Neural cell (in vitro differentiated cells): ENCODE data around the gene NSMF. TPM values are rescaled to one million over a fixed set of nuclear protein-coding genes. Genes with fewer than 3 reads are reported as not detected.

Experiments used
- H2AFZ ChIP-seq: fragments of 200-600, 300-800 bp; sonication (generic), shearing (Covaris generic); 2 replicates; pipeline ENCODE4 v1.6.0; 2014; ENCODE audit warnings: low read depth, mild to moderate bottlenecking, antibody characterized with exemption, low read length, moderate library complexity
- H3F3A ChIP-seq: fragments of 200-600 bp; shearing (Covaris generic); 2 replicates; pipeline ENCODE4 v1.6.1; 2016; ENCODE audit warnings: mild to moderate bottlenecking, moderate library complexity, mixed read lengths, antibody characterized with exemption, low read length; ENCODE audit not compliant: insufficient read depth, poor library complexity, severe bottlenecking
- H3K27ac ChIP-seq: fragments of 200-600, 300-800 bp; sonication (generic), shearing (Covaris generic); 2 replicates; pipeline ENCODE4 v1.5.1; 2014; ENCODE audit warnings: mild to moderate bottlenecking, low read length, moderate library complexity
- H3K27me3 ChIP-seq: fragments of 300-800, 200-600 bp; sonication (generic), shearing (Covaris generic); 2 replicates; pipeline ENCODE4 v1.6.0; 2014; ENCODE audit warnings: mild to moderate bottlenecking, low read depth, low read length, moderate library complexity; ENCODE audit not compliant: insufficient read depth
- H3K36me3 ChIP-seq: fragments of 300-800, 200-600 bp; sonication (generic), shearing (Covaris generic); 2 replicates; pipeline ENCODE4 v1.5.1; 2014; ENCODE audit warnings: mild to moderate bottlenecking, antibody characterized with exemption, low read length, moderate library complexity; ENCODE audit not compliant: insufficient read depth
- H3K4me2 ChIP-seq: fragments of 300-800, 200-600 bp; sonication (generic), shearing (Covaris generic); 2 replicates; pipeline ENCODE4 v1.6.0; 2014; ENCODE audit warnings: mild to moderate bottlenecking, low read length
- H3K4me3 ChIP-seq: fragments of 300-800, 200-600 bp; sonication (generic), shearing (Covaris generic); 2 replicates; pipeline ENCODE4 v1.5.1; 2014; ENCODE audit warnings: mild to moderate bottlenecking, low read length, moderate library complexity
- H3K79me2 ChIP-seq: fragments of 200-600 bp; shearing (Covaris generic); replicated peaks from 2 replicates; pipeline ENCODE4 v1.6.0; 2014; ENCODE audit warnings: mild to moderate bottlenecking, low read length, moderate library complexity; ENCODE audit not compliant: insufficient read depth
- H3K9ac ChIP-seq: fragments of 300-800, 200-600 bp; sonication (generic), shearing (Covaris generic); 2 replicates; pipeline ENCODE4 v1.6.1; 2016; ENCODE audit warnings: mild to moderate bottlenecking, low read length, mixed read lengths
- H3K9me2 ChIP-seq: fragments of 200-600 bp; shearing (Covaris generic); 2 replicates; pipeline ENCODE4 v1.6.1; 2016; ENCODE audit warnings: mild to moderate bottlenecking, low read length, mixed read lengths; ENCODE audit not compliant: insufficient read depth
- H3K9me3 ChIP-seq: fragments of 200-600, 300-800 bp; sonication (generic), shearing (Covaris generic); 2 replicates; pipeline ENCODE4 v1.6.1; 2016; ENCODE audit warnings: mild to moderate bottlenecking, mixed run types, low read length, moderate library complexity, mixed read lengths
- H4K20me1 ChIP-seq: fragments of 200-600 bp; shearing (Covaris generic); 2 replicates; pipeline ENCODE4 v1.6.1; 2016; ENCODE audit warnings: mild to moderate bottlenecking, mixed run types; ENCODE audit not compliant: insufficient read depth
- CTCF ChIP-seq: fragments of 450-650 bp; IDR thresholded peaks from 2 replicates; pipeline ENCODE4 v1.5.1; 2014; ENCODE audit warnings: antibody characterized with exemption, mild to moderate bottlenecking, moderate library complexity; ENCODE audit not compliant: poor library complexity, severe bottlenecking
- EP300 ChIP-seq: fragments of 450-650 bp; conservative IDR thresholded peaks from 2 replicates; pipeline ENCODE4 v1.6.1; 2014; ENCODE audit warnings: antibody characterized with exemption, mild to moderate bottlenecking, moderate library complexity; ENCODE audit not compliant: poor library complexity, severe bottlenecking
- EZH2 ChIP-seq: fragments of 200-600, 300-800 bp; shearing (Covaris generic), sonication (generic); IDR thresholded peaks from 2 replicates; pipeline ENCODE4 v1.6.1; 2014; ENCODE audit warnings: antibody characterized with exemption, low read length, borderline replicate concordance, mild to moderate bottlenecking; ENCODE audit not compliant: insufficient read depth, poor library complexity, severe bottlenecking
- MXI1 ChIP-seq: fragments of 450-650 bp; conservative IDR thresholded peaks from 2 replicates; pipeline ENCODE4 v1.6.1; 2014; ENCODE audit warnings: antibody characterized with exemption, mild to moderate bottlenecking; ENCODE audit not compliant: poor library complexity, severe bottlenecking
- POLR2AphosphoS5 ChIP-seq: IDR thresholded peaks from 2 replicates; pipeline ENCODE4 v1.6.1; 2012
- RAD21 ChIP-seq: fragments of 450-650 bp; conservative IDR thresholded peaks from 2 replicates; pipeline ENCODE4 v1.6.1; 2014; ENCODE audit warnings: antibody characterized with exemption, mild to moderate bottlenecking, moderate library complexity
- REST ChIP-seq: IDR thresholded peaks from 2 replicates; pipeline ENCODE4 v1.6.1; 2012; ENCODE audit warnings: borderline replicate concordance
- SMC3 ChIP-seq: fragments of 450-650 bp; conservative IDR thresholded peaks from 2 replicates; pipeline ENCODE4 v1.6.1; 2014; ENCODE audit warnings: antibody characterized with exemption, mild to moderate bottlenecking, moderate library complexity; ENCODE audit not compliant: poor library complexity
- TAF1 ChIP-seq: IDR thresholded peaks from 2 replicates; pipeline ENCODE4 v1.6.1; 2012; ENCODE audit warnings: low read depth
- polyA plus RNA-seq: library from polyadenylated mRNA; depleted of rRNA; stranded (reverse); fragments of >200 nt; gene quantifications from 2 replicates; pipeline ENCODE4 v1.2.3, GENCODE V29; 2014

Gene NSMF
- polyA plus RNA-seq, 1 donor from 2014 or later = 51.2 TPM

GRCh38 chr9:137496601-137497375 lies 37.7 kb upstream of the NSMF start:
- H3K9ac ChIP-seq = no peak overlapping the region
- H3K27ac ChIP-seq = no peak overlapping the region
- H3K4me2 ChIP-seq = no peak overlapping the region
- no peaks in the 10 kb centered on the region for H3K79me2 ChIP-seq
- no peaks in the 10 kb centered on the region for H3K9me3 ChIP-seq
- H3K27me3 ChIP-seq = no peaks in the 10 kb centered on the region
- H3K4me3 ChIP-seq = no peak overlapping the region
- TF ChIP-seq CTCF (no peak), SMC3 (no peak)
- no peaks in the 10 kb centered on the region for H3K9me2 ChIP-seq
- no peaks in the 10 kb centered on the region for H3F3A ChIP-seq
- no peak overlapping the region for H2AFZ ChIP-seq
- H4K20me1 ChIP-seq = no peaks in the 10 kb centered on the region
- H3K36me3 ChIP-seq = no peaks in the 10 kb centered on the region

DNA sequence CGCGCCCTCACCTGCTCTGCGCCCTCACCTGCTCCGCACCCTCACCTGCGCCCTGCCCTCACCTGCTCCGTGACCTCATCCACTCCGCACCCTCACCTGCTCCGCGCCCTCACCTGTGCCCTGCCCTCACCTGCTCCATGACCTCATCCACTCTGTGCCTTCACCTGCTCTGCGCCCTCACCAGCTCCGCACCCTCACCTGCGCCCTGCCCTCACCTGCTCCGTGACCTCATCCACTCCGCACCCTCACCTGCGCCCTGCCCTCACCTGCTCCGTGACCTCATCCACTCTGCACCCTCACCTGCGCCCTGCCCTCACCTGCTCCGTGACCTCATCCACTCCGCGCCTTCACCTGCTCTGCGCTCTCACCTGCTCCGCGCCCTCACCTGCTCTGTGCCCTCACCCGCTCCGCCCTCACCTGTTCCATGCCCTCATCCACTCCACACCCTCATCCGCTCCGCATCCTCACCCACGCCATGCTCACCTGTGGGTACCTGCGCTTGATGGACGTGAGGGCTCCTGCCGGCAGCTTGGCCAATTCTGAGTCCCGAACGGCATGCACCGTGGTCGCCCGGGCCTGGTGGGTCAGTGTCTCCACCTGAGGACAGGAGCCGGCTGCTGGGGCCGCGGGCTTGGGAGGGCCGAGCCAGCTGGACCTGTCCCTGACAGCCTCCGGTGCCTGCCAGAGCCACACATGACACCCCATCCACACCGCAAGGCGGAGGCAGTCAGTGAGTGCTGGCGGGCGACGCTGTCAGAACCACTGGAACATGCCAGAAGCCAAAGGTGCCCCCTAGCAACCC lies 35.6 kb upstream of the NSMF start:
- H3K36me3 ChIP-seq = no peaks in the 10 kb centered on the region
- H4K20me1 ChIP-seq = no peaks in the 10 kb centered on the region
- no peaks in the 10 kb centered on the region for H3K79me2 ChIP-seq
- no peaks in the 10 kb centered on the region for H3K27me3 ChIP-seq
- TF ChIP-seq RAD21 = no peak
- no peak for TF ChIP-seq MXI1
- no peak for TF ChIP-seq POLR2AphosphoS5
- TF ChIP-seq TAF1 = no peak
- no peak for TF ChIP-seq REST
- no peak for TF ChIP-seq CTCF
- no peak for TF ChIP-seq EZH2
- TF ChIP-seq EP300 = no peak
- no peak for TF ChIP-seq SMC3
- no peak overlapping the region for H3K9ac ChIP-seq
- no peak overlapping the region for H3K27ac ChIP-seq
- no peaks in the 10 kb centered on the region for H3F3A ChIP-seq
- no peak overlapping the region for H3K4me3 ChIP-seq
- no peak overlapping the region for H3K4me2 ChIP-seq
- no peaks in the 10 kb centered on the region for H3K9me3 ChIP-seq
- no peaks in the 10 kb centered on the region for H3K9me2 ChIP-seq
- no peak overlapping the region for H2AFZ ChIP-seq
